Ascending aorta (tissue), 2 donors: Measurements from ENCODE around the gene ZNF189. TPM values are rescaled to one million over a fixed set of nuclear protein-coding genes. Genes with fewer than 3 reads are reported as not detected.

ENCODE experiments used
- DNase-seq, 2 donors: peaks; one replicate each; pipeline ENCODE4 v3.0.0-alpha.2; 2019; ENCODE audit warnings: low spot score in 2 of 2
- H3K27ac ChIP-seq, 2 donors: fragments of 200-600 bp; sonication (generic); one replicate each; pipeline ENCODE4 v1.5.1; 2016 to 2017; ENCODE audit warnings: mild to moderate bottlenecking in 1 of 2
- H3K27me3 ChIP-seq: fragments of 200-600 bp; sonication (generic); one replicate; pipeline ENCODE4 v1.5.1; 2017
- H3K36me3 ChIP-seq, 2 donors: fragments of 200-600 bp; sonication (generic); one replicate each; pipeline ENCODE4 v1.5.1; 2016
- H3K4me1 ChIP-seq, 2 donors: fragments of 200-600 bp; sonication (generic); one replicate each; pipeline ENCODE4 v1.5.1; 2016 to 2017; ENCODE audit warnings: mild to moderate bottlenecking in 1 of 2
- H3K4me3 ChIP-seq, 2 donors: fragments of 200-600 bp; sonication (generic); one replicate each; pipeline ENCODE4 v1.5.1; 2016 to 2017; ENCODE audit warnings: mild to moderate bottlenecking in 1 of 2
- H3K9me3 ChIP-seq, 2 donors: fragments of 200-600 bp; sonication (generic); one replicate each; pipeline ENCODE4 v1.5.1; 2016
- intact Hi-C: fragments of 100-400 bp; cut with DNase I; formaldehyde crosslinking; loops from one replicate; pipeline ENCODE4 v1.15.1; 2023
- total RNA-seq: library from RNA; depleted of rRNA; stranded (reverse); fragments of >200 nt; gene quantifications from one replicate; pipeline ENCODE4 v1.1.0, GENCODE V29; 2016
- TF ChIP-seq, protein P1 (sequence below), 3 experiments: fragments of 200-600 bp in 2 of 3; fragments of 450-650 bp in 1 of 3; sonication (generic) in 2 of 3; IDR thresholded peaks; one replicate each; pipeline ENCODE4 v1.5.1; 2016 to 2019; ENCODE audit warnings: antibody characterized with exemption in 3 of 3, mild to moderate bottlenecking in 1 of 3, moderate library complexity in 1 of 3

The ZNF189 gene
- total RNA-seq, 1 donor from 2014 or later = 30.4 TPM

DNA sequence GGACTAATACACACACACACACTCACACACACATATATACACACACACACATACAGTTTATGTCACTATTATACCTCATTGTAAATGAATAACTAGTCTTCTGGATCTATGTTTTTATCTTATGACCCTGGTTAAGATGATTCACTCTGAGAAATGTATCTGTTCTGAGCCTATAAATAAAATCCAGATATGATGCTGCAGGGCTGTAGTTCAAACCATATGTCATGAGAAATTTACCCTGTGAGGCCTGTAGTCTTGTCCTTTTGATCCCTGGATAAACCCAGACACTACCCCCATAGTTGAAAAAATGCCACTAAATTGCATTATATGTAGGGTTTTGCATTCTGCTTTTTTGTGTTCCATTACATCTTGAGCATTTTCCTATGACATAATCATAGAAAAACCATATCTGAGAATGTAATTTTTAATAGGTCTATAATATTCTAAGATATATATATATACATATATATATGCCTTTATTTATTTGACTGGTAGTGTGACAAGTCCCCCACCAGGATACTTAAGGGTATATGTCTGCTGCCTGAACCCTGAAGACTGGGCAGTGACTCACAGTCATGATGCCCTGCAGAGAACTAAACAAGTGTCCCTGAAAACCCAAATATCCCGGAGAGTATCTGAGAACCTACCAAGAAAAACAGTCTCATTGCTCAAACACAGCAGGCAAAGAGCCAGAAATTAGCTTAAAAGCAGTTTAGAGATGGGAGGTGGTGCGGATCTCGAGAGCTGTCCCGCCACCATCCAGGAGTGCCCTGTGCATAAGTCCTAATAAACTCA lies 55.3 kb downstream of the ZNF189 start:
- H3K36me3 ChIP-seq = no peaks in the 10 kb centered on the region
- no peaks in the 10 kb centered on the region for H3K27me3 ChIP-seq
- no peaks in the 10 kb centered on the region for H3K4me1 ChIP-seq
- TF ChIP-seq, protein P1, sequence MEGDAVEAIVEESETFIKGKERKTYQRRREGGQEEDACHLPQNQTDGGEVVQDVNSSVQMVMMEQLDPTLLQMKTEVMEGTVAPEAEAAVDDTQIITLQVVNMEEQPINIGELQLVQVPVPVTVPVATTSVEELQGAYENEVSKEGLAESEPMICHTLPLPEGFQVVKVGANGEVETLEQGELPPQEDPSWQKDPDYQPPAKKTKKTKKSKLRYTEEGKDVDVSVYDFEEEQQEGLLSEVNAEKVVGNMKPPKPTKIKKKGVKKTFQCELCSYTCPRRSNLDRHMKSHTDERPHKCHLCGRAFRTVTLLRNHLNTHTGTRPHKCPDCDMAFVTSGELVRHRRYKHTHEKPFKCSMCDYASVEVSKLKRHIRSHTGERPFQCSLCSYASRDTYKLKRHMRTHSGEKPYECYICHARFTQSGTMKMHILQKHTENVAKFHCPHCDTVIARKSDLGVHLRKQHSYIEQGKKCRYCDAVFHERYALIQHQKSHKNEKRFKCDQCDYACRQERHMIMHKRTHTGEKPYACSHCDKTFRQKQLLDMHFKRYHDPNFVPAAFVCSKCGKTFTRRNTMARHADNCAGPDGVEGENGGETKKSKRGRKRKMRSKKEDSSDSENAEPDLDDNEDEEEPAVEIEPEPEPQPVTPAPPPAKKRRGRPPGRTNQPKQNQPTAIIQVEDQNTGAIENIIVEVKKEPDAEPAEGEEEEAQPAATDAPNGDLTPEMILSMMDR (IDR thresholded peaks at IDR 0.05) = no peak
- H3K4me3 ChIP-seq = no peak overlapping the region
- DNase-seq = no peak
- no peak overlapping the region for H3K27ac ChIP-seq
- no peaks in the 10 kb centered on the region for H3K9me3 ChIP-seq
- intact Hi-C loops = no loop called here

DNA sequence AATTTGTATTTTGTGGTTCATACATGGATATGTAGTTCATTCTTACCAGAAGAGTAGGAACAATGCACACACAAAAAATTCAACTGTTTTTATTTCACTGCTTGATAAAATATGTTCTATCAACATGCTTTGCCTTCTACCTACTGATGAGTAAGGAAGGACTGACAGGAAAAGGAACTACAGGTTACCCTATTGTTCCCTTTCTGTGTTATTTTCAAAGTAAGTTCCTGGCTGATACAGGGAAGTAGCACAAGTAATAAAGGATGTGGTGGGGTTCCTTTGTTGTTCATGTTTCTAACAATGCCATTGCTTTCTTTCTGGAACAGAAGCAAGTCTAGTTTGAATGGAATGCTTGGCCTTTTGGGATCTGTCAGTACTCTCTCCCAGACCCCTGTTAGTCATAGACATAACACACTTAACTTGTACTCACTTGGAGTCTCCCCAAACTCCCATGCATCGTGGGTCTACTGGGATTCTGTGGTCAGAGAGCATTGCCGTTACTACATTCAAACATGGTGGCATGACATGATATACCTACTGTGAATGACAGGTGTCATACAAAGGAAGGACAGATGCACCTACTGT lies 57.1 kb downstream of the ZNF189 start:
- Histone ChIP-seq H3K9me3 (no peaks in the 10 kb centered on the region), H3K27ac (no peak overlapping the region), H3K4me3 (no peak overlapping the region), H3K36me3 (no peaks in the 10 kb centered on the region), H3K4me1 (no peaks in the 10 kb centered on the region), H3K27me3 (no peaks in the 10 kb centered on the region)
- intact Hi-C loops = no loop called here
- TF ChIP-seq, protein P1 (IDR thresholded peaks at IDR 0.05) = no peak
- no peak for DNase-seq

DNA sequence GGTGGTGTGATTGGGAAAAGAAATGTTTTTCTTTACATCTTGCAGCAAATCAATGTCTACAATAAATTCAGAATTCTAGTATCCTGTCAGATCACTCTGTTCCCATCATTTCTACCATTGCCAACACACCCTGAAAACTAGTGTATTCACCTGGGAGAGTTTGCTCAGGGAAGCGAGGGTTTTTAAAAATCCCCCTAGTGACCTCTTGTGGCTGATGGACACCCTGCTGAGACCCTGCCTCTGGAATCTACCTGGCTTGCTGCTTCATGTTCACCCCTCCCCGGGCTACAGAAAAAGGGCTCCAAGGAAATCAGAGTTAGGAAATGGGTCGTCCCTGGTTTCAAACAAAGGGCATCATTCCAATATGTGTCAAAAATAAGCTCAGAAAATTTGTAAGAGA lies 58.4 kb downstream of the ZNF189 start:
- TF ChIP-seq, protein P1 (IDR thresholded peaks at IDR 0.05) = no peak
- Histone ChIP-seq H3K9me3 (no peaks in the 10 kb centered on the region), H3K36me3 (no peaks in the 10 kb centered on the region), H3K4me1 (no peaks in the 10 kb centered on the region), H3K4me3 (no peak overlapping the region), H3K27ac (no peak overlapping the region), H3K27me3 (no peaks in the 10 kb centered on the region)
- DNase-seq = no peak
- intact Hi-C loops = no loop called here

DNA sequence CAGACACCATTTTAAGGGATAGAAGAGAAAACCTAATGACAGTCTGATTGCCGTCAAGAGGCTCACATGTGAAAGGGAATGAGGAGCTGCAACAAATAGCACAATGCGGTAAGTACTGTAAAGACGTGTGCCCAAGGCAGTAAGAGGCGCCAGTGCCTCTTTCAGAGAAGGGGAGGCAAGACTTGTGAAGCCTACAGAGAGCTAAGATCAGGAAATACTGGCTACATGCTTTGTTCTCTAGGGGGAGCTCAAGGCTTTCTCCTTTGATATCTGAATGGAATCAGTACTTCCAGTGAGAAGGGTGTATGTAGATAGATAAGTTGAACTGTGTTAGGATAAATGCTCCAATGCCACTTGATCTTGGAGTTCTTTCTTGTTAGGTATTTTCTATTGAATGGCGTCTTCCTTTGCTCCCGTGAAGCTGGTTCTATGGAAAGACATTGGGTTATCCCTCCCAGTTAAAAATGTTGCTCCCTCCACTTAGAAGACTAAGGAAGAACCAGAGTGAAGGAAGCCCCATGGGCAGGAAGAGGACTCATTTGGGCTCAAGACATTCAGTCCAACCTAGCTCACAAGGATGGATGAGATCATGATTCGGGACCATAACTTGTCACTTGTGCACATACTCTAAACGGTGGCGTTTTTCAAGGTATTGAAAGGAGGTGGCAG lies 60.4 kb downstream of the ZNF189 start:
- H3K27ac ChIP-seq = no peak overlapping the region
- TF ChIP-seq, protein P1 (IDR thresholded peaks at IDR 0.05) = peak; percentile 57 to 86 (median 73)
- H3K9me3 ChIP-seq = no peaks in the 10 kb centered on the region
- no peaks in the 10 kb centered on the region for H3K27me3 ChIP-seq
- no peak for DNase-seq
- no peaks in the 10 kb centered on the region for H3K4me1 ChIP-seq
- H3K4me3 ChIP-seq = no peak overlapping the region
- no peaks in the 10 kb centered on the region for H3K36me3 ChIP-seq
- intact Hi-C loops = loop anchor here (1.0 kb wide), 1 partner anchor 71 kb away; no protein-coding TSS in a partner anchor

Other genes with a start within 250 kb of the ZNF189 start
- 0.53 TPM for gene BAAT, start 13.8 kb upstream of the ZNF189 start, total RNA-seq
- 2.6 TPM for gene MRPL50, start 233 bp upstream of the ZNF189 start, total RNA-seq
- gene ALDOB, start 36.9 kb downstream of the ZNF189 start, total RNA-seq = 4.8 TPM
- 47.7 TPM for gene RNF20, start 135.0 kb downstream of the ZNF189 start, total RNA-seq
- not detected for gene PPP3R2, start 196.1 kb downstream of the ZNF189 start, total RNA-seq